ENCODE measurements around the gene CCDC85C.

The CCDC85C gene

DNA sequence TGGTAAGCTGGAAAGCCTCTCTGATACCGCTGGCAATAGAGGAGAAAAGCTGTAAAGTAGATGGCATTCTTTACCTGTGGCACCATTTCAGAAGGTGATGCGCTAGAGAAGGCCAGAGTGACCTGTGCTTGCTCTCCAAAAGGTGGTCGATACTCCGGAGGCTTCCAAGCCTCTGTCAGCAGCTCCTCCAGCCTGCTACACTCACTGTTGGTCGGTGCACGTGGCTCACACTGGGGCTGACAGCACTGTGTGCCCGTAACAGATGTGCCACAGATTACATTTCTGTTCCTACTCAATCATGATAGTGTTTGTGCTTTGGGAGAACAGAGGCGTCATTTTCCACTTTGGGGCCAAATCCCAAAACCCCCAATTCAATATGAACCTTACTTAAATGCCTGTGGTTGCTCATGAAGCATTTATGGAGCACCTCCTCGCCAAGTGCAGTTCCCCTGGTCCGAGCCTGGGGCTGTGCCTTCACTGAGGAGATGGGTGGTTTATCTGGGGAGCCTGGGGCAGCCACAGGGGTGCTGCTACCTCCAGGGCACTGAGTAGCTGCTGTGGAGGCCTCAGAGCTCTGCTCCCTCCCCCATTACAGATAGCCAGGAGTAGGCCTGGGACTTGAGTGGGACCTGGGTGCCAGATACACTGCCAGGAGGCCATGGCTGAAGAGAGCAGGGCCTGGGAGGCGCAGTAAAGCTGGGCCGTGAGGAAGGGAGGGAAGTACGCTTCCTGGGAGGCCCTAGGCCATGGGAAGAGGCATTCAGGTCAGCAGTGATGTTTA, 96.0 kb downstream of the CCDC85C start:
- no peak for DNase-seq

DNA sequence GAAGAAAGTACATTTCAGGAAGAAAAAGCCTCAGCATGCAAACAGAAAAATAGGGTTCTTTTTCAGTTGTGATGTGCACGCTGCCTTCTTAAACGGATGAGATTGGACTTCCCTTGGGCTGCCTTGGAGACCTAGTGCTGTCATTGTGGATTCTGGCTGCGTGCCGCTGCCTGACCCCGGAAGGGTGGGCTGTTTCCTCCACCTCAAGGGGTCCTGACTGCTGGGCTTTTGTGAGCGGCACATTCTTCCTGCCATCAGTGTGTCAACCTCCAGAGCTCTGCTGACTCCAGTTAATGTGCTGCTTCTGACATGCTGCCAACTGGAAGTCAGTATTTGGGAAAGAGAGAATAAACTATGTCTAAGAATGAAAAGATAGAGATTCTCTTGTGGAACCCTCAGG, 97.7 kb downstream of the CCDC85C start:
- DNase-seq, result no peak

- DNase-seq, result no peak
Measured at GRCh38 chr14:99505089-99505488, 98.9 kb downstream of the CCDC85C start.

DNA sequence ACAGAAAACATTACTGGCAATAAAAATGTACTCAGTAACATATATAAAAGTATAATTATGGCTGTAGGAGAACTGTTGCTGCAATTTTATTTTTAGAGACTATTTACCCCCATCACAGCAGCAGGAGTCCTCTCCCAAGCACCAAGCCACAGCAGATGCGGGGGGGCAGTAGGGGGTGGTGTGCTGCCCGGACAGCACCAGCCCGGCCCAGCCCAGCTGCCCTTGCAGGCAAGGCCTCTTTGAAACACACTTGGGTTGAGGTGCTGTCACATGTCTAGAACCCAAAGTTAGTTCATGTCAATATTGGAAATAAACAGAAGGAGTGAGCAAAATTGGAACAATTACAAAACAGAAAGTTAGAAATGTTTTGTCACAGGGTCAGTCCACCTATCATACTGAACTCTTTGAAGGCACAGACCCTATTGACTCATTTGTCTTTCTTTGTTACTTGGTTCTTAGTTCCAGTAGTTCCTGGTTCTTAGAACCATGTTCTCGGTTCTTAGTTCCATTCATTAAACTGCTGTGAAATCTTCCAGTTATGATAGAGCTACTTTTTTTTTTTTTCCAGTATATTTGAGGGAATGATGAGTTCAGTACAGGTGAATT, 100.1 kb downstream of the CCDC85C start:
- DNase-seq, result no peak

DNA sequence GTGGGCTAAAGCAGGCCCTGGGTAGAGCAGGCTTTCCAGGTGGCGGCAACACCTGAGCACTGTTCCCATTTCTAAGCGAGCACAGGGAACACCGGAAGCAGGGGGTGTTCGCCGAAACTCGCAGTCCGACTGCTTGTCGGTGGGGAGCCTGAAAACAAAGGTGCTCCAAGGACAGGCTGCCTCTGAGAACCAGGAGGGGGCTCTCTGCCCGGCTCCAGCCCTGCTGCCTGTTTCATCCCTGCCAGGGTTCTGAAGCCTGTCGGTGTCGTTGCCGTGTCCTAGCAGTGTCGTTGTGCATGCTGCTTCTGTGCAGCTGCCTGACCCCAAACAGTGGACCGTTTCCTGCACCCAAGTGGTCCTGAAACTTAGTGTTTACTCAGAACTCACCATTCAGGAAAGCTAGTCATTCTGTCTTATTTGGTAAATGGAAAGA, 101.0 kb downstream of the CCDC85C start:
- DNase-seq, result no peak

DNA sequence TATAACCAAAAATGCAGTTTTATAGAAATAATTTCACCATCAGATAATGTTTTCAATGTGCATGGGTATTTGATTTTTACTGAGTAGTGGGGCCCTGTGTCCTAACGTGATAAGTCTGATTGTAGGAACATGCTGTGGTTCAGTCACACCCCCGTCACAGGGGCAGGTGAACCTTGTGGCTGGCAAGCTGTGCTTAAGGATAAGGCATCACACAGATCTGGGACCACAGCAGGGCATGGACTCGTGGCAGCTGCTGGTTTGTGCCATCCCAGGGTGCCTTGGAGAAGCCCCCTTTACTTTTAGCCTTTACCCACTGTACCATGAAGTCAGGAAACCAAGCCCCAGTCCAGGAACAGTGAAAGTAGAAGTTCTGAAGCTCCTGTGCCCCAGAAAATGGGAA, 106.1 kb downstream of the CCDC85C start:
- no peak for DNase-seq

DNA sequence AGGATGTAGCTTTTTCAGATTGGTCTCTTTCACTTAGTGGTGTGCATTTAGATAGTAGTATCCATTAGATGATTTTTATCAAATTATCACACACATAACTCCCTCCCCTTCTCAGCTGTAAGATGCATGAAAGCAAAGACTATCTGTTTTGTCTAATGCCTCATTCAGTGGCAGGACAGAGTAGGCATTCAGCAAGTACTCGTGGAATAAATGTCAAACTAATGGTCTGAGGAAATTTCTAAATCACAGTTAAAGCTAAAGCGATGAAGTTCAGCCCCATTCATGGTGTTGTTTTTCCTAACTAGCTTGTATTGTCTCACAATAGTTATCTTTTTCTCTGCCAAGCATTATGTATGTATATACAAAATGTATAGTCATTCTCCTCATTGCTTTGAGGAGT, 106.7 kb downstream of the CCDC85C start:
- DNase-seq, result no peak

DNA sequence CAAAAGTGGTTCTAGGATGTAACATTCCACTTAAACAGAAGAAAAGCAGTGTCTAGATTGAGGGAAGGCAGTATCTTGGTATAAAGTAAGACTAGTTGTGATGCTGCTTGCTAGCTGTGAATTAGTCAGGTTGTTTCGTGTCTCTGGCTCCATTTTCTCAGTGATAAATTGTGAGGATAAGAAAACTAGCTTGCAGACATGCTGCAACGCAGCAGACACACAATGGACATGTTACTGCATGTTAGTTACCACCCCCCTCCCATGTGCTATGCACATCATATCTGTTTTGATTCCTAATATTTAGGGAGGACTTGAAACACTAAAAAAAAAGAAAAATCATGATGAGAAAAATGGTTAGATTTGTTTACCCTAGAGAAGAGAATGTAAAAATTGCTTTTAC, 119.9 kb downstream of the CCDC85C start:
- no peak for DNase-seq

GRCh38 chr14:99481745-99482099, 122.3 kb downstream of the CCDC85C start:
- peak; percentile 3 for DNase-seq

DNA sequence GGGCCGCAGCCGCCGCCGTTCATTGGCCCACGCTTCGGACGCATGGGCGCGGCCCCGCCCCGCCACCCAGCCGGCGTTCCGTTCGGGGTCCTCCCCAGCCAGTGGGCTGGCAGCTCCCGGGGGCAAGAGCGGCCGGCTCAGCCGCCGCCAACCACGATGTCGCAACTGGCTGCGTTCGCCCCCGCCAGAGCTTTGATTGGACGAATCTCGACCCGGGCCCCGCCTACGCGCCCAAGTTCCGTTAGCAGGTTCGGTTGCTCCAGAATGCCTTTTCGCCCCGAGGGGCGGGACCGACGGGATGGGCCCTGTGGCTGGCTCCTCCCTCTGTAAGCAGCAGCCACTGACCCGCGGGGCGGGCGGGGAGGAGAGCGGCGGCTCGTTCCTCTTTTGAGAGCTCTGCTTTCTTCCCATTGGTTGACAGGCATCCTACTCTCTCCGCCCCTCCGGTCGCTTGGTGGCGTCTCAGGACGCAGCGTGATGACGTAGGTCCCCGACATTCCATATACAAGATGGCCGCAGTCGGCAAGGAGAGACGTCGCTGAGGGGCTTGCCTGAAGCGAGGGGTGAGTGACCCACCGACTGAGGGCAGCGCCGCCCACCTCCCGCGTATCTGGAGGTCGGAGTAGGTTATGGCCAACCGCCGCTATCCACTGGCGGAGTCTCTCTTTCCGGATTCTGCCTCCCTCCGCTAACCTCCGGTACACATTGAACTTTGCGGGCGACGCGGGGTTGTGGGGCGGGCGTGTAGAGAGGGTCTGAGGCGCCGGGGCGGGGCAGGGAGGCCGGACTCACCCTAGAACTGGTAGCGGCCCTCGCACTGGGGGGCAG, 122.9 kb downstream of the CCDC85C start, which contains the start of gene CCNK:
Gene CCNK, plus strand, starts transcription at position 493 of the 828 bp plus-strand sequence. CDS start 11,269 bp downstream, outside the sequence.
- DNase-seq, result peak; percentile 100

DNA sequence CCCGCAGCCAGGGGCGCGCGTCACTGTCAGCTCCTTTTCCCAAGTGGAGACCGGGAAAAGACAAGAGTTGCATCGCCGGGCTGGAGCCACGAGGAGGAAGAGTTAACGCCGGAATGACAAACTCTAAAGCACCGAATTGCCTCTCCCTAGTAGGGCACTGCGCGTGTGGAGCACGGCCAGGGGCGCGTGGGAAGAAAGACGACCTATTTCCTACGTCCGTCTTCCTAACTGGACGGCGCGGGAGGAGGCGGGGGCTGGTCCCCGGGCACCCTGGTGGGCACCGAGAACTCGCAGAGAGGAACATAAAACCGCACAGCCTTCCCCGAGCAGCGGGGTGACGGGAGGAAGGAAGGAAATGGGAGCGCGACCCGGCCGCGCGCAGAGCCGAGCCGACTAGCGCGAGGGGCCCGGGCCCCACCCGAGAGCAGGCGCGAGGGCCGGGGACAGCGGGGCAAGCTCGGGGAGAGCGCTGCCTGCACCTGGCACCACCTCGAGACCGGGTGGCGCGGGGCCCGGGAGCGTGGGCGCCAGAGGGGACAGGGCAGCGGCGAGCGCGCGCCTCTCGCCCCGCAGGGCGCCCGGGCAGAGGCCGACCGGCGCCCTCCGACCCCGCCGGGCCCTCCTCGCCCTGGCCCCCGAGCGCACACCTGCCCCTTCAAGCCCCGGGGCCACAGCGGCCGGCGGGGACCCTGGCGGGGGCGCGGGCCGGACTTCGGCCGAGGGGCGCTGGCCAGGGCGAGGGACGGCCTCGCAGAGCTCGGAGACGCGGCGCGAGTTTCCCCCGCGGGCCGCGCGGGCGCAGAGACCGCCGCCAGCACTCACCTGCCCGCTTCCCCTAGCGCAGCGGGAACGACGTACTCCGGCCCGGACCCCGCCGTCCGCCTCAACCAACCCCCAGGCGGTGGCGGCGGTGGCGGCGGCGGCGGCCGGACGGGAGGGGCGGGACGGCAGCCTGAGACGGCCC, 123.8 kb downstream of the CCDC85C start, which contains the start of gene SETD3:
Gene SETD3, minus strand, starts transcription at position 954 of the 964 bp plus-strand sequence. CDS start 15,054 bp downstream, outside the sequence.
- DNase-seq, result peak; percentile 14

DNA sequence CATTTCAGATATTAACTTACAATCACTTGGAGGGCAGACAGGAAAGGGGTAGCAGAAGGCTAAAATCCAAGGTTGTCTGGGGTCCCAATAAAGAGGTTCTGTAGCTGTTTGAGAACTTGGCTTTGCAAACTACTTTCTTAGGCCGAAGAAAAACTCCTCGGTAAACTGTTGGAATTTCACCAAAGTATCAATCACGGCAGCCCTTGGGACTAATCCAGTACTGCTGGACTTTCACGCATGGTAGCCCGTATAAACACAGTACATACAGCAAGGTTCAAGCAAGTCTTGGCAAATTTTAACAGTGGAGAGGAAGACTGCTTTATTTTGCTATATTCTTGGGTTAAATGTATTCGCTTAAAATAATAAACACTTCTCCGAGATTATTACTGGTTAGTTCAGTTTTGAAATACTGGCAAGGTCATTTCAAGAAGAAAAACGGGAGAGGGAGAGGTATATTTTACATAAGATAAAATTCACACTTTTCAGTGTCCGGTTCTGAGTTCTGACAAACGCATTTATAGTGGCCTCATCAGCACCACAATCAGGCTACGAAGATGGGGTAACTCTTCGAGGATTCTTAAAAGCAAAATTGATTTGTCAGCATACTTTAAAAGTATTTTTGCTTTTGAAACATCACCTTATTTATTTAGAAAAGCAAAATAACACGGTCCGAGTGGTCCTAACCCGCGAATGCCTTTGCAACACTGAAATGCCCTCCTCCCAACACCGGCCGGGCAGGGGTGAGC, 124.7 kb downstream of the CCDC85C start:
- no peak for DNase-seq

DNA sequence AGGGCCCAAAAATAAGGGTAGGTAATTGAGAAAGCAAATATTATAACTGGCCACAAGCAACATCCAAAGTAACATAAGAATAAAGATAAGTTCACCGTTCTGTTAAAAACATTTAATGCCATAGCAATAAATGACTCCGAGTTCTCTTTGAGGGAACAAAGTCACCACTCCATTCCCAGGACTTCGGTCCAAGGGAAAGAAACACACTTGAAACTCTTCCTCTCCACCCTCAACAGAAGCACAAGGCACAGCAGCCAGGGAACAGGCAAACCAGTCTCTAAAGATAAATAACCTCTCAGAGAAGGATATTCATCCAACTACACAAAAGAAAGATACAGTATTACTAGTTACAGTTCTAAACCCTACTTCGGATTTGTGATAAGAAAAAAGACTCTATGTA, 125.9 kb downstream of the CCDC85C start:
- DNase-seq, result no peak

GRCh38 chr14:99476864-99477263, 127.1 kb downstream of the CCDC85C start:
- DNase-seq, result no peak

DNA sequence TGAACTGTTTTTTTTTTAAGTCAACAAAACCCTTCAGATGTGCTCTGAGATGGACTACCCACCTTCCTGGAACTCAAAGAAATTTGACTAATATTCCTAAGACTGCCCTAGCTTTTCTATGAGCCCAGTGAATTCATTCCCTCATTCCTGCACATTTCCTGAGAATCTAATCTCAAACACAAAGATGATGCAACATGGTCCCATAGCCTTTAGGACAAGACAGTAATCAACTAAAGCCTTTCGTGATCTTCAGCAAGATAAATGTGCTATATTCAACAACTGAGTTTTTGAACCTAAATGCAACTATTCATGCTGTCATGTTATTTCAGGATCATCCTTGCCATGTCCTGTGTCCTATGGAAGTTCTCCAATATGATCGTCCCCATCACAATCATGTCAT, 128.3 kb downstream of the CCDC85C start:
- DNase-seq, result no peak

GRCh38 chr14:99475179-99475578, 128.8 kb downstream of the CCDC85C start:
- DNase-seq, result no peak

- DNase-seq, result no peak
Measured at GRCh38 chr14:99473458-99473857, 130.5 kb downstream of the CCDC85C start.

- DNase-seq, result no peak
Measured at GRCh38 chr14:99472937-99473336, 131.1 kb downstream of the CCDC85C start.

GRCh38 chr14:99471731-99472130, 132.3 kb downstream of the CCDC85C start:
- DNase-seq, result no peak

DNA sequence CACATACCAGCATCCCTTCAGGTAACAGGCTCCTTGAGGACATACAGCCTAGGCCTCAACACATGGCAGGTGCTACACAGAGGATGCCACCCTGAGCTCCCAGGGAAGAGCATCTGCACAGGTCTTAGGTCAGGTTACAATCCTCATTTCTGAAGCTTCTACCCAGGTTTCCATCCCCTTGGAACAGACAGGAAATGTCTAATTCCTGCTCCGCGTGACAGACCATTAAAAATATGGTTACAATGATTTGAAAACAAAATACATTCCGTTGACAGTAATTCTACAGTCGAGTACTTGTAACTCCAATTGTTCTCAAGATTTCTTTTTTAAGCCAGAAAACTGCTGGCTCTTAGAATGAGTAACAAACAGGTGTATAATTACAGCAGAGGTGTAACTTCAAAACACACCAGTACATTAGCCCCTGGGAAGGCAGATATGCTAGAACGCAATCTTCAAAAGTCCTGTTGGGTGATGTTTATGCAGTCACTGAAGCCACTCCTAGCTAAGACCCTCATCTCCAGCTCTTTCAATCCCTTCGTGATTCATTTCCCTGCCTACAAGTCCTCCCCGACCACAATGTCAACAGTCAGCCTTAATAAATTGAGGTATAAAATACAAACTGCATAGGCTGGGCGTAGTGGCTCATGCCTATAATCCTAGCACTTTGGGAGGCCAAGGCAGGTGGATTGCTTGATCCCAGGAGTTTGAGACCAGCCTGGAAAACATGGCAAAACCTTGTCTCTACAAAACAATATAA, 135.0 kb downstream of the CCDC85C start:
- DNase-seq, result no peak

DNA sequence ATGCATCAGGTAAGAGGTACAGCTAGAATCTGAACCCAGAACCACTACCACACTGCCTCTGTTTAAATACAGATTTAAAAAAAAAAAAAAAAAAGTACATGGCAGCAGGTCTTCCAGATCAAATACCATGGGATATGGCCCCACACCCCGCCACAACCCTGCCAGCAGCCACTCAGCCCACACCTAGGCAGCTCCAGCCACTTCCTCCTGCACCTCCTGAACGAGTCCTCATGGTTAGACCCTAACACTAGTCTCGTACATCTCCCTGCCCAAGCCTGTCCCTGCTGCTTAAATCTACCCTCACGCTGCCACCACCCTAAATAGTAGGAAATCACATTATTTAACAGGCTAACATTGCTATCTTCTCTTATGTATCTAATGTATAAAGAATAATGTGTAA, 135.9 kb downstream of the CCDC85C start:
- DNase-seq, result no peak
